Ishikawa (cell line): ENCODE data around the gene CPD.

Experiments
- EGR1 ChIP-seq: IDR thresholded peaks from 2 replicates; pipeline ENCODE4 v1.6.1; 2012
- EP300 ChIP-seq: IDR thresholded peaks from 2 replicates; pipeline ENCODE4 v1.6.1; 2012; ENCODE audit warnings: borderline replicate concordance
- TEAD4 ChIP-seq: IDR thresholded peaks from 2 replicates; pipeline ENCODE4 v1.6.1; 2012
- YY1 ChIP-seq: IDR thresholded peaks from 2 replicates; pipeline ENCODE4 v1.6.1; 2012; ENCODE audit warnings: low read depth

- no peak for TF ChIP-seq TEAD4
- TF ChIP-seq EGR1: no peak
- TF ChIP-seq YY1: no peak
- no peak for TF ChIP-seq EP300
These were observed 3.6 kb downstream of the CPD start for GRCh38 chr17:30382345-30382744.
